ENCODE measurements around the gene LIG3. TPM values are rescaled to one million over a fixed set of nuclear protein-coding genes. Genes with fewer than 3 reads are reported as not detected.

LIG3 gene
- total and polyA plus RNA-seq, 4 donors, result 3.1 to 21.2 (median 7.6) TPM

DNA sequence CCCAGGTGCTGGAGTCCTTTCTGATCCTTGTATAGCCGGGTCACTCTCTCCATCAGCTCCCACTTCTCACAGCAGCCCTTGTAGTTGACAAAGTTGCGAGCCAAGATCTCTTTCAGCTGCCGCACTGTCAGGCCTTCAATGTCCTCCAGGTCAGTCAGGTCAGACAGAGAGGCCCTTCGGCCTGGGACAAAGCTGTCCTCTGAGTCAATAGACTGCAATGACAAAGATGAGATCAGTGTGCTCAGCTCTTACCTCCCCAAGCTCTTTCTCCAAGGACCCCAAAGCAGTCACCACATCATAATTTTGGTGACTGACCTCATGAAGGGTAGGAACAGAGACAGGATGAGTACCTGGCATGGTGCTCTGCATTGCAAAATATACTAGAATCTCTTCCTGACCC, 36.1 kb downstream of the LIG3 start:
- 91% methylated on average over 4 of the region's 4 CpGs for WGBS
- Histone ChIP-seq H3K27ac (ENCODE audit: low read depth in 1 of 2, low read length in 2 of 2) (no peak overlapping the region), H3K27me3 (ENCODE audit: control insufficient read depth in 4 of 4, insufficient read depth in 4 of 4, low read length in 3 of 4) (no peaks in the 10 kb centered on the region), H3K4me3 (ENCODE audit: low read depth in 1 of 3, low read length in 3 of 3) (no peak overlapping the region), H3K9me3 (ENCODE audit: control insufficient read depth in 4 of 4, low read length in 3 of 4) (no peaks in the 10 kb centered on the region), H3K36me3 (ENCODE audit: control insufficient read depth in 4 of 4, insufficient read depth in 3 of 4, low read depth in 1 of 4, low read length in 3 of 4) (peaks cover 19 to 80% (median 58%) of the 10 kb centered on the region in 4 donors), H3K9ac (ENCODE audit: low read depth in 1 of 2, low read length in 2 of 2) (no peak overlapping the region), H3K4me1 (ENCODE audit: control insufficient read depth in 4 of 4, insufficient read depth in 4 of 4, low read length in 3 of 4) (no peaks in the 10 kb centered on the region)
- TF ChIP-seq EGR1 (IDR thresholded peaks at IDR 0.05; ENCODE audit: low read depth in 2 of 2) (no peak), RAD21 (IDR thresholded peaks at IDR 0.05) (no peak), HNF4G (IDR thresholded peaks at IDR 0.05) (no peak), FOXA1 (IDR thresholded peaks at IDR 0.05) (no peak), TAF1 (conservative IDR thresholded peaks at IDR 0.05) (no peak), SP1 (IDR thresholded peaks at IDR 0.05) (no peak), HNF4A (conservative IDR thresholded peaks at IDR 0.05) (no peak), RXRA (IDR thresholded peaks at IDR 0.05) (no peak), JUND (IDR thresholded peaks at IDR 0.05) (no peak), FOXA2 (IDR thresholded peaks at IDR 0.05) (no peak), GABPA (IDR thresholded peaks at IDR 0.05 in 1 of 2, conservative IDR thresholded peaks at IDR 0.05 in 1 of 2) (no peak), NR2F2 (IDR thresholded peaks at IDR 0.05) (no peak), YY1 (IDR thresholded peaks at IDR 0.05) (no peak)
- TF ChIP-seq, protein P1, sequence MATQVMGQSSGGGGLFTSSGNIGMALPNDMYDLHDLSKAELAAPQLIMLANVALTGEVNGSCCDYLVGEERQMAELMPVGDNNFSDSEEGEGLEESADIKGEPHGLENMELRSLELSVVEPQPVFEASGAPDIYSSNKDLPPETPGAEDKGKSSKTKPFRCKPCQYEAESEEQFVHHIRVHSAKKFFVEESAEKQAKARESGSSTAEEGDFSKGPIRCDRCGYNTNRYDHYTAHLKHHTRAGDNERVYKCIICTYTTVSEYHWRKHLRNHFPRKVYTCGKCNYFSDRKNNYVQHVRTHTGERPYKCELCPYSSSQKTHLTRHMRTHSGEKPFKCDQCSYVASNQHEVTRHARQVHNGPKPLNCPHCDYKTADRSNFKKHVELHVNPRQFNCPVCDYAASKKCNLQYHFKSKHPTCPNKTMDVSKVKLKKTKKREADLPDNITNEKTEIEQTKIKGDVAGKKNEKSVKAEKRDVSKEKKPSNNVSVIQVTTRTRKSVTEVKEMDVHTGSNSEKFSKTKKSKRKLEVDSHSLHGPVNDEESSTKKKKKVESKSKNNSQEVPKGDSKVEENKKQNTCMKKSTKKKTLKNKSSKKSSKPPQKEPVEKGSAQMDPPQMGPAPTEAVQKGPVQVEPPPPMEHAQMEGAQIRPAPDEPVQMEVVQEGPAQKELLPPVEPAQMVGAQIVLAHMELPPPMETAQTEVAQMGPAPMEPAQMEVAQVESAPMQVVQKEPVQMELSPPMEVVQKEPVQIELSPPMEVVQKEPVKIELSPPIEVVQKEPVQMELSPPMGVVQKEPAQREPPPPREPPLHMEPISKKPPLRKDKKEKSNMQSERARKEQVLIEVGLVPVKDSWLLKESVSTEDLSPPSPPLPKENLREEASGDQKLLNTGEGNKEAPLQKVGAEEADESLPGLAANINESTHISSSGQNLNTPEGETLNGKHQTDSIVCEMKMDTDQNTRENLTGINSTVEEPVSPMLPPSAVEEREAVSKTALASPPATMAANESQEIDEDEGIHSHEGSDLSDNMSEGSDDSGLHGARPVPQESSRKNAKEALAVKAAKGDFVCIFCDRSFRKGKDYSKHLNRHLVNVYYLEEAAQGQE (IDR thresholded peaks at IDR 0.05), result no peak
- TF ChIP-seq, protein P2, sequence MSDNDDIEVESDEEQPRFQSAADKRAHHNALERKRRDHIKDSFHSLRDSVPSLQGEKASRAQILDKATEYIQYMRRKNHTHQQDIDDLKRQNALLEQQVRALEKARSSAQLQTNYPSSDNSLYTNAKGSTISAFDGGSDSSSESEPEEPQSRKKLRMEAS (IDR thresholded peaks at IDR 0.05), result no peak
- TF ChIP-seq, protein P3, sequence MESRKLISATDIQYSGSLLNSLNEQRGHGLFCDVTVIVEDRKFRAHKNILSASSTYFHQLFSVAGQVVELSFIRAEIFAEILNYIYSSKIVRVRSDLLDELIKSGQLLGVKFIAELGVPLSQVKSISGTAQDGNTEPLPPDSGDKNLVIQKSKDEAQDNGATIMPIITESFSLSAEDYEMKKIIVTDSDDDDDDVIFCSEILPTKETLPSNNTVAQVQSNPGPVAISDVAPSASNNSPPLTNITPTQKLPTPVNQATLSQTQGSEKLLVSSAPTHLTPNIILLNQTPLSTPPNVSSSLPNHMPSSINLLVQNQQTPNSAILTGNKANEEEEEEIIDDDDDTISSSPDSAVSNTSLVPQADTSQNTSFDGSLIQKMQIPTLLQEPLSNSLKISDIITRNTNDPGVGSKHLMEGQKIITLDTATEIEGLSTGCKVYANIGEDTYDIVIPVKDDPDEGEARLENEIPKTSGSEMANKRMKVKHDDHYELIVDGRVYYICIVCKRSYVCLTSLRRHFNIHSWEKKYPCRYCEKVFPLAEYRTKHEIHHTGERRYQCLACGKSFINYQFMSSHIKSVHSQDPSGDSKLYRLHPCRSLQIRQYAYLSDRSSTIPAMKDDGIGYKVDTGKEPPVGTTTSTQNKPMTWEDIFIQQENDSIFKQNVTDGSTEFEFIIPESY (IDR thresholded peaks at IDR 0.05), result no peak
- TF ChIP-seq, protein P4, sequence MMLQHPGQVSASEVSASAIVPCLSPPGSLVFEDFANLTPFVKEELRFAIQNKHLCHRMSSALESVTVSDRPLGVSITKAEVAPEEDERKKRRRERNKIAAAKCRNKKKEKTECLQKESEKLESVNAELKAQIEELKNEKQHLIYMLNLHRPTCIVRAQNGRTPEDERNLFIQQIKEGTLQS (IDR thresholded peaks at IDR 0.05), result no peak
- DNase-seq (ENCODE audit: low spot score), result no peak

DNA sequence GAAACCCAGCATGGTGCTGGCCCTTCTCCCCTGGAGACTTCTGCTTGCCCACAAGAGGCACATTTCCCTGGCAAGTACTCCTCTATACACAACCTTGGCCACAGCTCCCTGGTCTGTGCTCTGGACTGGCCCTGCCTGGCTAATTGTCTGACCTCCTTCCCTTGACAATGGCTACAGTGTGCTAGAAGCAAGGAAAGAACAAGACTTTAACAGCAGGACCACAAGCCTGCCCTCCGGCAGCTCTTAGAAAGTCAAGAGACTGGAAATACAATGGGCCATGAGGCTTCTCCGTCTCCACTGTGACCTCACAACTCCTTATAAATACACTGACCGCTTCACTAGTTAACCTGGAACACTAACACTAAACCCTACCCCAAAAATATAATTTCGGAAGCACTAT, 36.7 kb downstream of the LIG3 start:
- Histone ChIP-seq H3K4me3 (ENCODE audit: low read depth in 1 of 3, low read length in 3 of 3) (no peak overlapping the region), H3K4me1 (ENCODE audit: control insufficient read depth in 4 of 4, insufficient read depth in 4 of 4, low read length in 3 of 4) (peaks cover 0 to under 1% (median 0%) of the 10 kb centered on the region in 4 donors), H3K9me3 (ENCODE audit: control insufficient read depth in 4 of 4, low read length in 3 of 4) (no peaks in the 10 kb centered on the region), H3K9ac (ENCODE audit: low read depth in 1 of 2, low read length in 2 of 2) (no peak overlapping the region), H3K27ac (ENCODE audit: low read depth in 1 of 2, low read length in 2 of 2) (no peak overlapping the region), H3K36me3 (ENCODE audit: control insufficient read depth in 4 of 4, insufficient read depth in 3 of 4, low read depth in 1 of 4, low read length in 3 of 4) (peaks cover 14 to 77% (median 53%) of the 10 kb centered on the region in 4 donors), H3K27me3 (ENCODE audit: control insufficient read depth in 4 of 4, insufficient read depth in 4 of 4, low read length in 3 of 4) (no peaks in the 10 kb centered on the region)
- no peak for DNase-seq (ENCODE audit: low spot score)
- no peak for TF ChIP-seq EGR1 (IDR thresholded peaks at IDR 0.05; ENCODE audit: low read depth in 2 of 2)
- TF ChIP-seq, protein P4 (IDR thresholded peaks at IDR 0.05), result no peak
- TF ChIP-seq, protein P5, sequence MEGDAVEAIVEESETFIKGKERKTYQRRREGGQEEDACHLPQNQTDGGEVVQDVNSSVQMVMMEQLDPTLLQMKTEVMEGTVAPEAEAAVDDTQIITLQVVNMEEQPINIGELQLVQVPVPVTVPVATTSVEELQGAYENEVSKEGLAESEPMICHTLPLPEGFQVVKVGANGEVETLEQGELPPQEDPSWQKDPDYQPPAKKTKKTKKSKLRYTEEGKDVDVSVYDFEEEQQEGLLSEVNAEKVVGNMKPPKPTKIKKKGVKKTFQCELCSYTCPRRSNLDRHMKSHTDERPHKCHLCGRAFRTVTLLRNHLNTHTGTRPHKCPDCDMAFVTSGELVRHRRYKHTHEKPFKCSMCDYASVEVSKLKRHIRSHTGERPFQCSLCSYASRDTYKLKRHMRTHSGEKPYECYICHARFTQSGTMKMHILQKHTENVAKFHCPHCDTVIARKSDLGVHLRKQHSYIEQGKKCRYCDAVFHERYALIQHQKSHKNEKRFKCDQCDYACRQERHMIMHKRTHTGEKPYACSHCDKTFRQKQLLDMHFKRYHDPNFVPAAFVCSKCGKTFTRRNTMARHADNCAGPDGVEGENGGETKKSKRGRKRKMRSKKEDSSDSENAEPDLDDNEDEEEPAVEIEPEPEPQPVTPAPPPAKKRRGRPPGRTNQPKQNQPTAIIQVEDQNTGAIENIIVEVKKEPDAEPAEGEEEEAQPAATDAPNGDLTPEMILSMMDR (IDR thresholded peaks at IDR 0.05; ENCODE audit: low read depth, low read length, missing input control), result no peak
- TF ChIP-seq GABPA (IDR thresholded peaks at IDR 0.05 in 1 of 2, conservative IDR thresholded peaks at IDR 0.05 in 1 of 2), result no peak
- TF ChIP-seq, protein P2 (IDR thresholded peaks at IDR 0.05), result no peak
- TF ChIP-seq RAD21 (IDR thresholded peaks at IDR 0.05), result no peak
- over 99% methylated on average over 4 of the region's 4 CpGs for WGBS
